ENCODE data around the gene DENND4B. TPM values are rescaled to one million over a fixed set of nuclear protein-coding genes. Genes with fewer than 3 reads are reported as not detected.
"Not testable (repeated sequence)": the region's sequence is repeated elsewhere in the genome, so short reads cannot be mapped to it uniquely, and the experiment has no call there.

The DENND4B gene
- total and polyA plus RNA-seq, 9 of the 15 experiments (the other 6 are each of a cell fraction or from before 2014, with no cell fraction given): 9.5 to 80.5 (median 23.1) TPM

DNA sequence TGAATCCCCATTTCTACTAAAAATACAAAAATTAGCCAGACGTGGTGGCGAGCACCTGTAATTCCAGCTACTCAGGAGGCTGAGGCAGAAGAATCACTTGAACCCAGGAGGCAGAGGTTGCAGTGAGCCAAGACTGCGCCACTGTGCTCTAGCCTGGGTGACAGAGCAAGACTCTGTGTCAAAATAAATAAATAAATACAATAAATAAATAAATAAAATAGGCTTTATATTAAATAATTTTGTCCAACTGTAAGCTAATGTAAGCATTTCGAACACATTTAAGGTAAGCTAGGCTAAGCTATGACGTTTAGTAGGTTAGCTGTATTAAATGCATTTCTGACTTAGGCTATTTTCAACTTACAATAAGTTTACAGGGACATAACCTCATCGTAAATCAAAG, 36.0 kb downstream of the DENND4B start:
- peaks cover 93% of the 10 kb centered on the region for H3K79me2 ChIP-seq (ENCODE audit: control insufficient read depth, insufficient read depth, low read length)
- H3K9me1 ChIP-seq (ENCODE audit: control insufficient read depth, insufficient read depth, low read length); FAIRE-seq; H3K27ac ChIP-seq (ENCODE audit: extremely low read depth, low read depth, low read length); intact Hi-C loops (cut with micrococcal nuclease); H3K9ac ChIP-seq (ENCODE audit: insufficient read depth in 1 of 2, low read depth in 2 of 2, low read length in 2 of 2); H3K4me1 ChIP-seq (replicated peaks in 1 of 2; ENCODE audit: control insufficient read depth in 2 of 2, insufficient read depth in 2 of 2, low read length in 2 of 2); H3K4me3 ChIP-seq; DNase-seq (ENCODE audit: extremely low read depth in 1 of 4, low spot score in 3 of 4); H3K9me3 ChIP-seq (replicated peaks; ENCODE audit: control insufficient read depth, insufficient read depth, low read depth, low read length); H4K20me1 ChIP-seq (replicated peaks; ENCODE audit: control insufficient read depth, insufficient read depth, low read length); CTCF ChIA-PET (ENCODE audit: low intra/inter-chr PET ratio); in situ Hi-C loops (cut with MboI); H3K27me3 ChIP-seq (ENCODE audit: control insufficient read depth in 2 of 2, insufficient read depth in 2 of 2, low read length in 2 of 2); H2AFZ ChIP-seq (ENCODE audit: low read depth, low read length); H3K4me2 ChIP-seq (ENCODE audit: insufficient read depth, low read length); ATAC-seq: not testable (repeated sequence)
- BruUV-seq (replicated peaks): TSS peak; percentile 31
- 88% methylated on average over 6 of the region's 6 CpGs for WGBS (ENCODE audit: insufficient coverage, low coverage, missing lambda C conversion rate)
- POLR2A ChIA-PET: interaction anchor here (2.3 kb wide), 1 partner anchor 11 kb away, joined by 12 read pairs; the partner anchor contains the start of gene GATAD2B
- peaks cover 29% of the 10 kb centered on the region for H3K36me3 ChIP-seq (ENCODE audit: control insufficient read depth, insufficient read depth, low read length)

DNA sequence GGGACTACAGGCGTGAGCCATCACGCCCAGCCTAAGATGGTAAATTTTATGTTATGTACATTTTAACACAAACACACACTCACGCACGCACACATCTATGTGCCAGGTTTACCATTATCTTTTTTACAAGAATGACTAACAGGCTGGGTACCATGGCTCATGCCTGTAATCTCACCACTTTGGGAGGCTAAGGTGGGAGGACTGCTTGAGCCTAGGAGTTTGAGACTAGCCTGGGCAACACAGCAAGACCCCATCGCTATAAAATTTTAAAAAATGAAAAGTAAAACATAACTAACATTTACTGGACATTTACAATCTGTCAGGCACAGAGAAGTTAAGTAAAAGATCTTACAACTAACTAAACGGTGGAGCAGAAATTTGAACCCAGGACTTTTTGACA, 38.4 kb downstream of the DENND4B start:
- no peak for TF ChIP-seq RBBP5 (IDR thresholded peaks at IDR 0.05; ENCODE audit: borderline replicate concordance, insufficient read depth, low read length, poor library complexity, severe bottlenecking)
- TF ChIP-seq ZKSCAN1 (IDR thresholded peaks at IDR 0.05; ENCODE audit: low read depth, low read length): no peak
- TF ChIP-seq ZBTB1 (CRISPR knock-in tag; IDR thresholded peaks at IDR 0.05; ENCODE audit: borderline replicate concordance, low read depth): no peak
- TF ChIP-seq ZNF121 (CRISPR knock-in tag; conservative IDR thresholded peaks at IDR 0.05): peak; percentile 84
- no peak for TF ChIP-seq FUS (optimal IDR thresholded peaks at IDR 0.05; ENCODE audit: low read depth, low read length)
- TF ChIP-seq KDM1A (IDR thresholded peaks at IDR 0.05): 0 out of 4 replicates have a peak, but pooled peaks of 1 of the 2 experiments have one; percentile 20
- TF ChIP-seq TBL1XR1 (IDR thresholded peaks at IDR 0.05; ENCODE audit: low read length in 2 of 2): no peak
- no TSS peak for BruUV-seq (replicated peaks)
- Histone ChIP-seq H3K27ac (ENCODE audit: extremely low read depth, low read depth, low read length) (no peak overlapping the region), H3K9ac (ENCODE audit: insufficient read depth in 1 of 2, low read depth in 2 of 2, low read length in 2 of 2) (no peak overlapping the region), H3K27me3 (ENCODE audit: control insufficient read depth in 2 of 2, insufficient read depth in 2 of 2, low read length in 2 of 2) (no peaks in the 10 kb centered on the region), H3K4me2 (ENCODE audit: insufficient read depth, low read length) (no peak overlapping the region), H3K9me1 (ENCODE audit: control insufficient read depth, insufficient read depth, low read length) (no peaks in the 10 kb centered on the region), H2AFZ (ENCODE audit: low read depth, low read length) (no peak overlapping the region), H3K36me3 (ENCODE audit: control insufficient read depth, insufficient read depth, low read length) (peaks cover 26% of the 10 kb centered on the region), H3K4me3 (no peak overlapping the region), H3K9me3 (replicated peaks; ENCODE audit: control insufficient read depth, insufficient read depth, low read depth, low read length) (no peaks in the 10 kb centered on the region), H4K20me1 (replicated peaks; ENCODE audit: control insufficient read depth, insufficient read depth, low read length) (no peaks in the 10 kb centered on the region), H3K4me1 (replicated peaks in 1 of 2; ENCODE audit: control insufficient read depth in 2 of 2, insufficient read depth in 2 of 2, low read length in 2 of 2) (peaks cover 0 to under 1% of the 10 kb centered on the region in 2 experiments; a peak in 2 of 5 replicates), H3K79me2 (ENCODE audit: control insufficient read depth, insufficient read depth, low read length) (peaks cover 95% of the 10 kb centered on the region)
- DNase-seq (ENCODE audit: extremely low read depth in 1 of 4, low spot score in 3 of 4): no peak
- in situ Hi-C loops (cut with MboI) (no loop called here), intact Hi-C loops (cut with micrococcal nuclease) (no loop called here)
- POLR2A ChIA-PET: interaction anchor here (0.9 kb wide), 1 partner anchor 33 kb away, joined by 3 read pairs; no protein-coding TSS in a partner anchor
- FAIRE-seq: no peak
- CTCF ChIA-PET (ENCODE audit: low intra/inter-chr PET ratio): interaction anchor here (0.6 kb wide), 1 partner anchor 85 kb away, joined by 3 read pairs; no protein-coding TSS in a partner anchor
- ATAC-seq: no peak
- WGBS (ENCODE audit: insufficient coverage, low coverage, missing lambda C conversion rate): 92% methylated on average over 6 of the region's 6 CpGs

Measured in K562 (cell line).